NCI-H2227 treated with DMSO at 0.1 percent for 48 hours (cell line): ENCODE data around the gene EIF3J.

Experiments
- DNase-seq: peaks from one replicate; lab custom pipeline; 2025; lab: John Stamatoyannopoulos, UW

The EIF3J gene

GRCh38 chr15:44595246-44595645, 58.3 kb downstream of the EIF3J start:
- no peak for DNase-seq

- no peak for DNase-seq
Measured at GRCh38 chr15:44595656-44596510, 58.9 kb downstream of the EIF3J start.

GRCh38 chr15:44596511-44597010, 59.6 kb downstream of the EIF3J start:
- DNase-seq: no peak

GRCh38 chr15:44598066-44598465, 61.1 kb downstream of the EIF3J start:
- no peak for DNase-seq

GRCh38 chr15:44598892-44599291, 61.9 kb downstream of the EIF3J start:
- DNase-seq: no peak

GRCh38 chr15:44603126-44603525, 66.2 kb downstream of the EIF3J start:
- DNase-seq: no peak

- DNase-seq: no peak
Measured at GRCh38 chr15:44606740-44607139, 69.8 kb downstream of the EIF3J start.
